Measurements from ENCODE around the gene SORCS2.

Gene SORCS2

GRCh38 chr4:7787067-7787466 is 594.7 kb downstream of the SORCS2 start:
- DNase-seq (ENCODE audit: extremely low spot score) = no peak
- ChIA-PET POLR2A (no interaction called here), CTCF (no interaction called here)
- TF ChIP-seq HDGF (IDR thresholded peaks at IDR 0.05; ENCODE audit: borderline replicate concordance) = no peak
- no peak for TF ChIP-seq ZNF384 (IDR thresholded peaks at IDR 0.05)
- no peak for TF ChIP-seq FOXK2 (IDR thresholded peaks at IDR 0.05)
- no peak for TF ChIP-seq SUZ12 (IDR thresholded peaks at IDR 0.05)
- no peak for TF ChIP-seq ELF4 (IDR thresholded peaks at IDR 0.05)
- no peak for TF ChIP-seq FOXM1 (IDR thresholded peaks at IDR 0.05; ENCODE audit: borderline replicate concordance)

GRCh38 chr4:7787681-7788141 is 595.4 kb downstream of the SORCS2 start:
- CTCF ChIA-PET = no interaction called here
- TF ChIP-seq L3MBTL2 (conservative IDR thresholded peaks at IDR 0.05) (no peak), CTBP1 (IDR thresholded peaks at IDR 0.05; ENCODE audit: borderline replicate concordance) (no peak), NFRKB (IDR thresholded peaks at IDR 0.05) (no peak), SUZ12 (IDR thresholded peaks at IDR 0.05) (no peak), ZNF384 (IDR thresholded peaks at IDR 0.05) (no peak), LEF1 (IDR thresholded peaks at IDR 0.05; ENCODE audit: borderline replicate concordance) (no peak), ARNT (IDR thresholded peaks at IDR 0.05) (no peak), ELF4 (IDR thresholded peaks at IDR 0.05) (no peak), HDGF (IDR thresholded peaks at IDR 0.05; ENCODE audit: borderline replicate concordance) (no peak), PKNOX1 (IDR thresholded peaks at IDR 0.05) (no peak), FOXM1 (IDR thresholded peaks at IDR 0.05; ENCODE audit: borderline replicate concordance) (no peak), TARDBP (IDR thresholded peaks at IDR 0.05) (no peak), FOXA1 (IDR thresholded peaks at IDR 0.05) (no peak), FOXK2 (IDR thresholded peaks at IDR 0.05) (no peak), BHLHE40 (IDR thresholded peaks at IDR 0.05; ENCODE audit: borderline replicate concordance) (no peak), SP1 (IDR thresholded peaks at IDR 0.05) (no peak)
- POLR2A ChIA-PET = no interaction called here
- DNase-seq (ENCODE audit: extremely low spot score) = no peak

GRCh38 chr4:7788193-7788592 is 595.9 kb downstream of the SORCS2 start:
- TF ChIP-seq TARDBP (IDR thresholded peaks at IDR 0.05) = no peak
- no peak for TF ChIP-seq PKNOX1 (IDR thresholded peaks at IDR 0.05)
- CTCF ChIA-PET = no interaction called here
- DNase-seq (ENCODE audit: extremely low spot score) = no peak
- POLR2A ChIA-PET = no interaction called here

GRCh38 chr4:7788694-7789425 is 596.5 kb downstream of the SORCS2 start:
- POLR2A ChIA-PET = no interaction called here
- no peak for DNase-seq (ENCODE audit: extremely low spot score)
- CTCF ChIA-PET = interaction anchor here (0.6 kb wide), 1 partner anchor 263 kb away, joined by 3 read pairs; no protein-coding TSS in a partner anchor
- TF ChIP-seq FOXA1 (IDR thresholded peaks at IDR 0.05) (no peak), ELF4 (IDR thresholded peaks at IDR 0.05) (no peak), LEF1 (IDR thresholded peaks at IDR 0.05; ENCODE audit: borderline replicate concordance) (no peak)

GRCh38 chr4:7790023-7790422 is 597.7 kb downstream of the SORCS2 start:
- POLR2A ChIA-PET = no interaction called here
- TF ChIP-seq NFRKB (IDR thresholded peaks at IDR 0.05) (no peak), SP1 (IDR thresholded peaks at IDR 0.05) (no peak), ZNF384 (IDR thresholded peaks at IDR 0.05) (no peak), FOXA1 (IDR thresholded peaks at IDR 0.05) (no peak), LEF1 (IDR thresholded peaks at IDR 0.05; ENCODE audit: borderline replicate concordance) (no peak), FOXK2 (IDR thresholded peaks at IDR 0.05) (no peak), ARNT (IDR thresholded peaks at IDR 0.05) (no peak), HDGF (IDR thresholded peaks at IDR 0.05; ENCODE audit: borderline replicate concordance) (no peak), PKNOX1 (IDR thresholded peaks at IDR 0.05) (no peak), L3MBTL2 (conservative IDR thresholded peaks at IDR 0.05) (no peak)
- DNase-seq (ENCODE audit: extremely low spot score) = no peak
- CTCF ChIA-PET = no interaction called here

- POLR2A ChIA-PET = no interaction called here
- TF ChIP-seq LEF1 (IDR thresholded peaks at IDR 0.05; ENCODE audit: borderline replicate concordance) (no peak), L3MBTL2 (conservative IDR thresholded peaks at IDR 0.05) (no peak), HDGF (IDR thresholded peaks at IDR 0.05; ENCODE audit: borderline replicate concordance) (no peak), ARNT (IDR thresholded peaks at IDR 0.05) (no peak), CTBP1 (IDR thresholded peaks at IDR 0.05; ENCODE audit: borderline replicate concordance) (no peak), ELF4 (IDR thresholded peaks at IDR 0.05) (no peak), SP1 (IDR thresholded peaks at IDR 0.05) (no peak), NFRKB (IDR thresholded peaks at IDR 0.05) (no peak), FOXA1 (IDR thresholded peaks at IDR 0.05) (no peak), TARDBP (IDR thresholded peaks at IDR 0.05) (no peak), ZNF384 (IDR thresholded peaks at IDR 0.05) (no peak), BHLHE40 (IDR thresholded peaks at IDR 0.05; ENCODE audit: borderline replicate concordance) (no peak), FOXK2 (IDR thresholded peaks at IDR 0.05) (no peak), SUZ12 (IDR thresholded peaks at IDR 0.05) (no peak), FOXM1 (IDR thresholded peaks at IDR 0.05; ENCODE audit: borderline replicate concordance) (no peak), PKNOX1 (IDR thresholded peaks at IDR 0.05) (no peak)
- CTCF ChIA-PET = interaction anchor here (1.1 kb wide), 1 partner anchor 11 kb away, joined by 7 read pairs; no protein-coding TSS in a partner anchor
- DNase-seq (ENCODE audit: extremely low spot score) = no peak
Measured at GRCh38 chr4:7790999-7791398, 598.7 kb downstream of the SORCS2 start.
